Measurements from ENCODE around the gene VAMP5.

VAMP5 gene

DNA sequence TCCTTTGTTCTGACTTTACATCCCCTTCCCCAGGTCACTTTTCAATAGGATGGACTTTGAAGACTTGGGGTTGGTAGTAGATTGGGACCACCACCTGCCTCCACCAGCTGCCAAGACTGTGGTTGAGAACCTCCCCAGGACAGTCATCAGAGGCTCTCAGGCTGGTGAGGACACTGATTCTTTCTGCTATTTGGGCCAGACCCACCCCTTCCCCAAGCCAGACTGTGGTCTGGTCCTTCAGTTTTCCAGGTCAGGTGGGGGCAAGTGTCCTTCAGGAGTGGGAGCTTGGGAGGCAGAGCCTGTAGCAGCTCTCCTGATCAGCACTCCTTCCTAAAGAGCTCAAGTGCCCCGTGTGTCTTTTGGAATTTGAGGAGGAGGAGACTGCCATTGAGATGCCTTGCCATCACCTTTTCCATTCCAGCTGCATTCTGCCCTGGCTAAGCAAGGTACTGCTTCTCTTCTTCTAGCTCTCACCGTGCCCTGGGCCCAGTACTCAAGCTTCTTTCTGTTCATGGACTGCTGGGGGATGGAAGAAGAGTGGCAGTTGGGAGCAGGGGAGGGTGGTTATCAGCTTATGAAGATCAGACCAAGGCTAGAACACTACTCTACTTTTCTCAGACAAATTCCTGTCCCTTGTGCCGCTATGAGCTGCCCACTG is 12.4 kb downstream of the VAMP5 start:
- ChIA-PET POLR2A (interaction anchor here (2.1 to 3.0 kb wide), 2 partner anchors 9 to 57 kb away, joined by 11 to 25 read pairs; partner anchors contain the start of gene MAT2A), CTCF (interaction anchor here (1.0 to 2.7 kb wide), 5 partner anchors 9 to 175 kb away, joined by 3 to 11 read pairs (median 6); no protein-coding TSS in a partner anchor)
- H3K4me3 ChIP-seq (ENCODE audit: low read depth, low read length): peak overlapping the region; percentile 100
- no peak for DNase-seq (ENCODE audit: low read depth, low spot score)
- TF ChIP-seq, protein P1, sequence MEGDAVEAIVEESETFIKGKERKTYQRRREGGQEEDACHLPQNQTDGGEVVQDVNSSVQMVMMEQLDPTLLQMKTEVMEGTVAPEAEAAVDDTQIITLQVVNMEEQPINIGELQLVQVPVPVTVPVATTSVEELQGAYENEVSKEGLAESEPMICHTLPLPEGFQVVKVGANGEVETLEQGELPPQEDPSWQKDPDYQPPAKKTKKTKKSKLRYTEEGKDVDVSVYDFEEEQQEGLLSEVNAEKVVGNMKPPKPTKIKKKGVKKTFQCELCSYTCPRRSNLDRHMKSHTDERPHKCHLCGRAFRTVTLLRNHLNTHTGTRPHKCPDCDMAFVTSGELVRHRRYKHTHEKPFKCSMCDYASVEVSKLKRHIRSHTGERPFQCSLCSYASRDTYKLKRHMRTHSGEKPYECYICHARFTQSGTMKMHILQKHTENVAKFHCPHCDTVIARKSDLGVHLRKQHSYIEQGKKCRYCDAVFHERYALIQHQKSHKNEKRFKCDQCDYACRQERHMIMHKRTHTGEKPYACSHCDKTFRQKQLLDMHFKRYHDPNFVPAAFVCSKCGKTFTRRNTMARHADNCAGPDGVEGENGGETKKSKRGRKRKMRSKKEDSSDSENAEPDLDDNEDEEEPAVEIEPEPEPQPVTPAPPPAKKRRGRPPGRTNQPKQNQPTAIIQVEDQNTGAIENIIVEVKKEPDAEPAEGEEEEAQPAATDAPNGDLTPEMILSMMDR (IDR thresholded peaks at IDR 0.05; ENCODE audit: insufficient read depth, low read length, missing control alignments): no peak

DNA sequence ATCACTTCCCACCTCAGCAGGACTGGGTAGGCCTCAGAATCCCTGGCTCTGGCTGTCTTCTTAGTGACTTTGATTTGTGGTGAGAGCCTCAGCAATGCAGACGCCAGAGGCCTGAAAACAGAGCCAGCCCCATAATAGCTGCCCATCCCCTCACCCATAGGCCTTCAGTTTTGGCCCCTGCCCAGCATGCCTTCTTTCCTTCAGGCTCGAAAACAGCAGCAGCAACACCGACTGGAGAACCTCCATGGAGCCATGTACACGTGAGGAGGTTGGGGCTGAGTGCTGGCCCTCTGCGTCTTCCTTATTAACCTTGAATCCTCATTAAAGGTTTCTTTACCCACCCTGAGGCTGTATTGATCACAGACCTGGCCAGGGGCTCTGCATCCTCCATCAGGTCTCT is 13.0 kb downstream of the VAMP5 start:
- no peak for DNase-seq (ENCODE audit: low read depth, low spot score)
- CTCF ChIA-PET: interaction anchor here (1.1 to 2.4 kb wide), 2 partner anchors 8 to 34 kb away, joined by 3 to 11 read pairs; no protein-coding TSS in a partner anchor
- POLR2A ChIA-PET: interaction anchor here (3.0 kb wide), 1 partner anchor 58 kb away, joined by 25 read pairs; the partner anchor contains the start of gene MAT2A
- TF ChIP-seq, protein P1 (IDR thresholded peaks at IDR 0.05; ENCODE audit: insufficient read depth, low read length, missing control alignments): no peak
- H3K4me3 ChIP-seq (ENCODE audit: low read depth, low read length): peak overlapping the region; percentile 100; the same call in 1 of the 2 replicates

DNA sequence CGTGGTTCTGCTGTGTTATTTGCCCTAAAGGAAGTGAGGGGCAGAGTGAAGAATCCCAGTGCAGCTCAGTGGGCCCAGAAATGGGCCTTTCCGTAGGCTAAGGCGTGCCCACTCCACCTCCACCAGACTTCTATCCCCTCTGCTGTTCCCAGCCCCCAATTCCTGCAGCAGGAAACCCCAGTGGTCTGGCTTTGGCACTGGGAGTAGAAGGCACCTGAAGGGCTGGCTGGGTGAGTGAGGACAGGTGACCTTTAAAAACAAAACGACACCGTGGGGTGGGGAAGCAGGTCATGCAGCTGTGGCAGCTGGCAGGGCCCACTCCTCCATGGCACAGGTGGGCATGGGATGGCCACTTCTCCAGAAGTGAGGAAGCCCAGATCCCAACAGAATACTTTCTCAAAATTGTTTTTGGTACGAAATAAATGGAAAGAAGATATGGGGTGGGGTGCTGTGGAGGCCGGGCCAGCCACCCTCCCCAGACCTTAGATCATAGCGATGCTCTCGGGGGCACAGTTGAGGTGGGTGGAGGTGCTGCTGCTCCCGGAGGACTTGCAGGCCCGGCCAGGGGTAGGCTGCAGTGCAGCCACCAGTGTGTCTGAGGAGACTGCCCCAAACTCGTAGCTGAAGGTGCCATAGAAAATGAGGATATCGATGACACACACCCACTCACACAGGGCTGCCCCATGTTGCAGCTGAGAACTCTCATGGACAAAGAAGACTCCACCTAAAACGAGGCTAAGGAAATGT is 14.5 kb downstream of the VAMP5 start:
- DNase-seq (ENCODE audit: low read depth, low spot score): no peak
- ChIA-PET POLR2A (interaction anchor here (1.3 kb wide), 1 partner anchor 13 kb away, joined by 3 read pairs; no protein-coding TSS in a partner anchor), CTCF (no interaction called here)
- TF ChIP-seq, protein P1 (IDR thresholded peaks at IDR 0.05; ENCODE audit: insufficient read depth, low read length, missing control alignments): no peak
- no peak overlapping the region for H3K4me3 ChIP-seq (ENCODE audit: low read depth, low read length)

DNA sequence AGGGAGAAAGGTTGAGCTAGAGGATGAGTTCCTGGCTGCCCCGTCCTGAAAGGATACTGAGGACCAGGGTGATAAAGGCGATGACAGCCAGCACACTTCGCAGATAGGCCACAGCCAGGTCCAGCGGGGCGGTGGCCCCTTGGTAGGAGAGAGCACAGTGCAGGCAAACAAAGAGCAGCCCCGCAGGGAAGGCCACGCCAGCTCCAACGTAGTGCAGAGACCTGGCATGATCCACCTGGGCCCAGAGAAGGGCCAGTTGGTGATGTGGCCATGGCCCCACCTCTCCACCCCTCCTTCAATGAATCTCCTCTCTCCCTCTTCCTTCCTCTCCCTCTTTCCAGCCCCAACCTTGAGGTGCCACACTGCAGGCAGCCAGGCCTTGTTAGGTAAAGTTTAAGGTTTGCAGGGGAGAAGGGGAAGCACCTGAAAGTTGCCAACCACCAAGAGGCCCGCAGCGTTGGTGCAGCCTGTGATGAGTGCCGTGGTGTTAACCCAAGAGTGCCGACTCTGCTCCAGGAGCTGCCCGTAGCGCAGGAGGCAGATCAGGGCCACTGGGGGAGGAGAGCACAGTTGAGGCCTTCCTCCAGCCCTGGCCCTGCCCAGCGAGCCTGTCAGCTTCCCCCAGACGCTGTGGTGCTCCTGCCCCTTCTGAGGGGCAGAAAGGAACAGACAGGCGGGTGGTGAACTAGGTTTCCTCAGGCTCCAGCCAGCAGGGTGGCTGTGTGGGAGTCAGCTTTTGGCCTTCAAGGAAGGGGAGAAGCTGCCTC is 15.4 kb downstream of the VAMP5 start:
- CTCF ChIA-PET: interaction anchor here (1.0 kb wide), 1 partner anchor 179 kb away, joined by 4 read pairs; no protein-coding TSS in a partner anchor
- POLR2A ChIA-PET: interaction anchor here (0.6 to 3.8 kb wide), 4 partner anchors 10 to 61 kb away, joined by 3 to 15 read pairs (median 4); partner anchors contain the start of gene MAT2A
- no peak for DNase-seq (ENCODE audit: low read depth, low spot score)
- no peak overlapping the region for H3K4me3 ChIP-seq (ENCODE audit: low read depth, low read length)
- TF ChIP-seq, protein P1 (IDR thresholded peaks at IDR 0.05; ENCODE audit: insufficient read depth, low read length, missing control alignments): no peak

DNA sequence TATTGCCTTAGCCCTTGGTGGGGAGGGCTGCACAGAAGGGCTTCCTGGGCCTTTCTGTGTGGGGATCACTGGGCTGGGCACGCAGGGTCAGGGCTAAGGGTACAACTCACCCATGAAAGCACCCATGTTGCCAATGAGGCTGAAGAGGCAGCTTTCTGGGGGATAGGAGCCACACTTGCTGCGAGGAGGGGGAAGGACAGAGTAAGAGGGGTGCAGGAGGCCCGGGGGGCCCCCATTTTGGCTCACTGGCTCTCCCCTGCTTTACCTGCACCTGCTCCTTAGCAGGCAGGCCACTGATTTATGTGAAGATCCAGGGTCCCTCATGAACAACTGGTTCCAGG is 16.0 kb downstream of the VAMP5 start:
- DNase-seq (ENCODE audit: low read depth, low spot score): no peak
- CTCF ChIA-PET: interaction anchor here (1.0 to 1.3 kb wide), 2 partner anchors 49 to 179 kb away, joined by 4 read pairs; no protein-coding TSS in a partner anchor
- POLR2A ChIA-PET: interaction anchor here (0.5 to 3.8 kb wide), 4 partner anchors 10 to 61 kb away, joined by 3 to 15 read pairs (median 5); partner anchors contain the start of gene MAT2A
- TF ChIP-seq, protein P1 (IDR thresholded peaks at IDR 0.05; ENCODE audit: insufficient read depth, low read length, missing control alignments): no peak
- no peak overlapping the region for H3K4me3 ChIP-seq (ENCODE audit: low read depth, low read length)
